ENCODE measurements around the gene CTDSP2.
"Not testable (repeated sequence)": the region's sequence is repeated elsewhere in the genome, so short reads cannot be mapped to it uniquely, and the experiment has no call there.

Gene CTDSP2

GRCh38 chr12:57852200-57852599, 5.7 kb upstream of the CTDSP2 start:
- no peaks in the 10 kb centered on the region for H4K20me1 ChIP-seq (ENCODE audit: insufficient read depth, low read length)
- H3K36me3 ChIP-seq (replicated peaks; ENCODE audit: low read depth, low read length), result no peaks in the 10 kb centered on the region
- H3K27me3 ChIP-seq (ENCODE audit: low read depth, low read length), result peaks cover 53% of the 10 kb centered on the region
- H3K9ac ChIP-seq (ENCODE audit: low read length), result peak overlapping the region; percentile 32; the same call in 1 of the 2 replicates
- H2AFZ ChIP-seq (ENCODE audit: low read depth, low read length), result peak overlapping the region; percentile 45; the same call in 1 of the 2 replicates
- no peak for TF ChIP-seq CTCF (IDR thresholded peaks at IDR 0.05; ENCODE audit: low read depth, low read length)
- peaks cover 19% of the 10 kb centered on the region for H3K4me1 ChIP-seq (ENCODE audit: low read length)
- H3K4me2 ChIP-seq (ENCODE audit: low read length), result peak overlapping the region; percentile 74
- H3K4me3 ChIP-seq (ENCODE audit: low read length), result peak overlapping the region; percentile 73
- no peak overlapping the region for H3K27ac ChIP-seq (ENCODE audit: low read length)
- no peaks in the 10 kb centered on the region for H3K9me3 ChIP-seq (ENCODE audit: insufficient read depth, low read length)
- no peaks in the 10 kb centered on the region for H3K79me2 ChIP-seq (ENCODE audit: low read length)

GRCh38 chr12:57851552-57851951, 5.0 kb upstream of the CTDSP2 start:
- no peak overlapping the region for H2AFZ ChIP-seq (ENCODE audit: low read depth, low read length)
- no peak overlapping the region for H3K4me3 ChIP-seq (ENCODE audit: low read length)
- H3K9me3 ChIP-seq (ENCODE audit: insufficient read depth, low read length), result no peaks in the 10 kb centered on the region
- H3K27ac ChIP-seq (ENCODE audit: low read length), result no peak overlapping the region
- peaks cover 48% of the 10 kb centered on the region for H3K27me3 ChIP-seq (ENCODE audit: low read depth, low read length)
- H3K36me3 ChIP-seq (replicated peaks; ENCODE audit: low read depth, low read length), result no peaks in the 10 kb centered on the region
- no peak for TF ChIP-seq EZH2phosphoT487 (IDR thresholded peaks at IDR 0.05; ENCODE audit: low read depth)
- no peak for TF ChIP-seq CTCF (IDR thresholded peaks at IDR 0.05; ENCODE audit: low read depth, low read length)
- H3K9ac ChIP-seq (ENCODE audit: low read length), result no peak overlapping the region
- H3K4me1 ChIP-seq (ENCODE audit: low read length), result peaks cover 19% of the 10 kb centered on the region
- H4K20me1 ChIP-seq (ENCODE audit: insufficient read depth, low read length), result no peaks in the 10 kb centered on the region
- no peak overlapping the region for H3K4me2 ChIP-seq (ENCODE audit: low read length)
- H3K79me2 ChIP-seq (ENCODE audit: low read length), result no peaks in the 10 kb centered on the region

- Histone ChIP-seq H3K36me3 (replicated peaks; ENCODE audit: low read depth, low read length) (no peaks in the 10 kb centered on the region), H3K9ac (ENCODE audit: low read length) (no peak overlapping the region), H2AFZ (ENCODE audit: low read depth, low read length) (no peak overlapping the region), H3K27ac (ENCODE audit: low read length) (no peak overlapping the region), H3K9me3 (ENCODE audit: insufficient read depth, low read length) (no peaks in the 10 kb centered on the region), H3K4me3 (ENCODE audit: low read length) (no peak overlapping the region), H3K4me2 (ENCODE audit: low read length) (no peak overlapping the region), H3K27me3 (ENCODE audit: low read depth, low read length) (peaks cover 43% of the 10 kb centered on the region), H3K4me1 (ENCODE audit: low read length) (peaks cover 19% of the 10 kb centered on the region), H3K79me2 (ENCODE audit: low read length) (peaks cover 4% of the 10 kb centered on the region), H4K20me1 (ENCODE audit: insufficient read depth, low read length) (no peaks in the 10 kb centered on the region)
- TF ChIP-seq EZH2phosphoT487 (IDR thresholded peaks at IDR 0.05; ENCODE audit: low read depth) (no peak), CTCF (IDR thresholded peaks at IDR 0.05; ENCODE audit: low read depth, low read length) (no peak)
Observed at GRCh38 chr12:57850854-57851430, 4.4 kb upstream of the CTDSP2 start.

- H4K20me1 ChIP-seq (ENCODE audit: insufficient read depth, low read length); H2AFZ ChIP-seq (ENCODE audit: low read depth, low read length); H3K9me3 ChIP-seq (ENCODE audit: insufficient read depth, low read length); H3K27ac ChIP-seq (ENCODE audit: low read length); H3K36me3 ChIP-seq (replicated peaks; ENCODE audit: low read depth, low read length); H3K4me2 ChIP-seq (ENCODE audit: low read length); H3K9ac ChIP-seq (ENCODE audit: low read length); H3K4me3 ChIP-seq (ENCODE audit: low read length): not testable (repeated sequence)
- H3K4me1 ChIP-seq (ENCODE audit: low read length), result peaks cover 21% of the 10 kb centered on the region
- peaks cover 43% of the 10 kb centered on the region for H3K27me3 ChIP-seq (ENCODE audit: low read depth, low read length)
- H3K79me2 ChIP-seq (ENCODE audit: low read length), result peaks cover 19% of the 10 kb centered on the region
Observed at GRCh38 chr12:57849447-57849846, 2.9 kb upstream of the CTDSP2 start.
